ENCODE measurements around the gene GEMIN7. TPM values are rescaled to one million over a fixed set of nuclear protein-coding genes. Genes with fewer than 3 reads are reported as not detected.

Gene GEMIN7
- total and polyA plus RNA-seq, 2 of the 4 experiments (the other 2 are of a cell fraction) = 27.2 to 53.0 TPM

DNA sequence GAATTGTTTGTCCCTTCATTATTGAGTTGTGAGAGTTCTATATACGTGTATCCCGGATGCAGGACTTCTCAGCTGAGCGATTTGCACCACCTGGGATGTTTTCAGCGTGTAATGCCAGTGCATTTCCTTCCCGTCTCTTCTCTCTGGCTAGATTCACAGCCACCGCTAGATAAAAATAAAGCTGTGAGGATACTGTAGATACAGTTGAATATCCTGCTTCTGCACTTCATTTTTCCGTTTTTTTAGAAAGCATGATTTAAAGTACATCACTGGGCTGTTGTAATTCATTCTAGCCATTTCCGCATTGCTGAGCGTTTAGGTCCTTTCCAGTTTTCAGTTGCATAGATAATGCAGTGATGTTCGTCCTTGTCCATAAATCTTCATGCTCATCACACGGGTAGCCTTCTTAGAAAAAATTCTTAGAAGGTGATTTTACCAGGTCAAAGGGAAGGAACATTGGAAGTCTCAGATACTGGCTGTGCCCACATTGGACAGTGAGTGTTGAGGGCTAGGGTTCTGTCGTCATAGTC, 28.6 kb downstream of the GEMIN7 start:
- no peak overlapping the region for H3K56ac ChIP-seq (ENCODE audit: extremely low read depth, insufficient read depth, low read length)
- H2BK15ac ChIP-seq (ENCODE audit: low read depth, low read length) = no peak overlapping the region
- no peak for TF ChIP-seq MXI1 (IDR thresholded peaks at IDR 0.05; ENCODE audit: borderline replicate concordance, low read depth, low read length)
- TF ChIP-seq, protein P1, sequence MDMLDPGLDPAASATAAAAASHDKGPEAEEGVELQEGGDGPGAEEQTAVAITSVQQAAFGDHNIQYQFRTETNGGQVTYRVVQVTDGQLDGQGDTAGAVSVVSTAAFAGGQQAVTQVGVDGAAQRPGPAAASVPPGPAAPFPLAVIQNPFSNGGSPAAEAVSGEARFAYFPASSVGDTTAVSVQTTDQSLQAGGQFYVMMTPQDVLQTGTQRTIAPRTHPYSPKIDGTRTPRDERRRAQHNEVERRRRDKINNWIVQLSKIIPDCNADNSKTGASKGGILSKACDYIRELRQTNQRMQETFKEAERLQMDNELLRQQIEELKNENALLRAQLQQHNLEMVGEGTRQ (IDR thresholded peaks at IDR 0.05; ENCODE audit: low read depth, low read length) = no peak
- no peak for TF ChIP-seq RFX5 (IDR thresholded peaks at IDR 0.05; ENCODE audit: low read depth, low read length)
- TF ChIP-seq RAD21 (IDR thresholded peaks at IDR 0.05; ENCODE audit: low read length) = no peak
- TF ChIP-seq MAZ (IDR thresholded peaks at IDR 0.05; ENCODE audit: borderline replicate concordance, low read depth, low read length) = no peak
- TF ChIP-seq FOS (IDR thresholded peaks at IDR 0.05; ENCODE audit: low read depth, low read length) = no peak
- TF ChIP-seq, protein P2, sequence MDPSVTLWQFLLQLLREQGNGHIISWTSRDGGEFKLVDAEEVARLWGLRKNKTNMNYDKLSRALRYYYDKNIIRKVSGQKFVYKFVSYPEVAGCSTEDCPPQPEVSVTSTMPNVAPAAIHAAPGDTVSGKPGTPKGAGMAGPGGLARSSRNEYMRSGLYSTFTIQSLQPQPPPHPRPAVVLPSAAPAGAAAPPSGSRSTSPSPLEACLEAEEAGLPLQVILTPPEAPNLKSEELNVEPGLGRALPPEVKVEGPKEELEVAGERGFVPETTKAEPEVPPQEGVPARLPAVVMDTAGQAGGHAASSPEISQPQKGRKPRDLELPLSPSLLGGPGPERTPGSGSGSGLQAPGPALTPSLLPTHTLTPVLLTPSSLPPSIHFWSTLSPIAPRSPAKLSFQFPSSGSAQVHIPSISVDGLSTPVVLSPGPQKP (IDR thresholded peaks at IDR 0.05; ENCODE audit: borderline replicate concordance, low read depth, low read length) = no peak
- no peak for TF ChIP-seq POLR2A (IDR thresholded peaks at IDR 0.05; ENCODE audit: low read depth, low read length)
- no peak for TF ChIP-seq CHD1 (IDR thresholded peaks at IDR 0.05; ENCODE audit: low read depth, low read length)
- no peak for TF ChIP-seq BHLHE40 (IDR thresholded peaks at IDR 0.05; ENCODE audit: low read depth, low read length)
- TF ChIP-seq MAFK (IDR thresholded peaks at IDR 0.05; ENCODE audit: low read depth, low read length) = no peak
- H2AFZ ChIP-seq (replicated peaks; ENCODE audit: low read length, poor library complexity) = no peak overlapping the region
- no peak overlapping the region for H3K27ac ChIP-seq (ENCODE audit: insufficient read depth, low read length)
- intact Hi-C loops (cut with micrococcal nuclease) = no loop called here
- POLR2A ChIA-PET (ENCODE audit: unreplicated experiment) = no interaction called here
- H3K4ac ChIP-seq (ENCODE audit: low read depth, low read length) = no peak overlapping the region
- in situ Hi-C loops (cut with MboI; ENCODE audit: low sequenced_read_pairs) = no loop called here
- H3K23ac ChIP-seq (ENCODE audit: low read depth, low read length) = no peak overlapping the region
- peaks cover 4% of the 10 kb centered on the region; the same call in 1 of the 2 replicates for H3K36me3 ChIP-seq (ENCODE audit: control insufficient read depth, insufficient read depth, low read length)
- H3K4me3 ChIP-seq (ENCODE audit: insufficient read depth, low read depth, low read length) = no peak overlapping the region
- no peak overlapping the region for H2AK9ac ChIP-seq (replicated peaks; ENCODE audit: low read depth, low read length, poor library complexity)
- DNase-seq (no peak), ATAC-seq (ENCODE audit: low read depth) (no peak)
- peaks cover 96% of the 10 kb centered on the region for H4K20me1 ChIP-seq (ENCODE audit: insufficient read depth, low read length)
- H3K79me1 ChIP-seq (ENCODE audit: low read depth in 1 of 2, low read length in 2 of 2) = peaks cover 35 to 97% of the 10 kb centered on the region in 2 experiments
- H3K27me3 ChIP-seq (ENCODE audit: control insufficient read depth, insufficient read depth, low read length) = no peaks in the 10 kb centered on the region
- no TSS peak for BruUV-seq (replicated peaks)
- no peaks in the 10 kb centered on the region for H3K9me3 ChIP-seq (ENCODE audit: control insufficient read depth, insufficient read depth, low read length)
- no peak overlapping the region for H3K4me2 ChIP-seq (ENCODE audit: low read depth, low read length)
- H2AK5ac ChIP-seq (ENCODE audit: low read depth, low read length) = no peak overlapping the region
- dilution Hi-C loops (cut with HindIII; ENCODE audit: low sequenced_read_pairs, unreplicated experiment) = no loop called here
- no peak overlapping the region for H4K8ac ChIP-seq (ENCODE audit: low read depth in 2 of 2, low read length in 2 of 2)
- H4K91ac ChIP-seq (ENCODE audit: insufficient read depth, low read depth, low read length) = no peak overlapping the region
- no peak overlapping the region for H2BK5ac ChIP-seq (ENCODE audit: low read depth, low read length, poor library complexity, severe bottlenecking)
- CTCF ChIA-PET = no interaction called here
- no peak overlapping the region for H4K5ac ChIP-seq (ENCODE audit: low read depth, low read length)
- H2BK20ac ChIP-seq (ENCODE audit: low read depth, low read length) = no peak overlapping the region
- WGBS, 2 experiments (ENCODE audit: extremely low coverage in 2 of 2, insufficient read length in 1 of 2) = 87% methylated on average over 3 of the region's 12 CpGs; no CpG with 5 or more reads in 1 of the 2 experiments
- peaks cover 25% of the 10 kb centered on the region for H3K9me1 ChIP-seq (ENCODE audit: insufficient read depth, low read length)
- H3K9ac ChIP-seq (ENCODE audit: low read depth, low read length) = no peak overlapping the region
- H3K18ac ChIP-seq (ENCODE audit: low read depth, low read length) = no peak overlapping the region
- H3K4me1 ChIP-seq (ENCODE audit: control insufficient read depth, insufficient read depth, low read length) = peaks cover 11% of the 10 kb centered on the region
- H3K14ac ChIP-seq (replicated peaks; ENCODE audit: low read depth, low read length) = no peak overlapping the region
- no peak overlapping the region for H2BK120ac ChIP-seq (ENCODE audit: low read depth, low read length)
